ENCODE results near the gene TMED10.

GRCh38 chr14:75196064-75196463 lies 19.7 kb upstream of the TMED10 start:
- no peak for TF ChIP-seq POLR2AphosphoS5 (IDR thresholded peaks at IDR 0.05; ENCODE audit: insufficient read depth, low read depth, low read length)
- no peak for TF ChIP-seq CTCF (IDR thresholded peaks at IDR 0.05; ENCODE audit: extremely low read depth in 1 of 2, insufficient read depth in 1 of 2, low read depth in 1 of 2, low read length in 2 of 2)
- no peak for TF ChIP-seq POLR2A (IDR thresholded peaks at IDR 0.05; ENCODE audit: low read depth, low read length)
- no peak for TF ChIP-seq EZH2 (IDR thresholded peaks at IDR 0.05; ENCODE audit: borderline replicate concordance, low read depth, low read length, severe bottlenecking)
- TF ChIP-seq GATA2 (IDR thresholded peaks at IDR 0.05; ENCODE audit: insufficient read depth, insufficient read length, low read depth, low read length), result no peak
- no peak for TF ChIP-seq MAX (IDR thresholded peaks at IDR 0.05; ENCODE audit: insufficient read depth, insufficient read length)
- TF ChIP-seq JUN (IDR thresholded peaks at IDR 0.05; ENCODE audit: borderline replicate concordance, insufficient read depth, insufficient read length, low read depth), result no peak
- no peak for TF ChIP-seq FOS (IDR thresholded peaks at IDR 0.05; ENCODE audit: borderline replicate concordance, insufficient read depth, low read length)
